Raji (cell line): ENCODE data around the gene AADAC.

Source experiments
- POLR2A ChIP-seq: IDR thresholded peaks from 2 replicates; pipeline ENCODE4 v1.6.1; 2011; ENCODE audit warnings: low read depth, low read length, control low read depth; ENCODE audit not compliant: insufficient read depth

AADAC gene, protein sequence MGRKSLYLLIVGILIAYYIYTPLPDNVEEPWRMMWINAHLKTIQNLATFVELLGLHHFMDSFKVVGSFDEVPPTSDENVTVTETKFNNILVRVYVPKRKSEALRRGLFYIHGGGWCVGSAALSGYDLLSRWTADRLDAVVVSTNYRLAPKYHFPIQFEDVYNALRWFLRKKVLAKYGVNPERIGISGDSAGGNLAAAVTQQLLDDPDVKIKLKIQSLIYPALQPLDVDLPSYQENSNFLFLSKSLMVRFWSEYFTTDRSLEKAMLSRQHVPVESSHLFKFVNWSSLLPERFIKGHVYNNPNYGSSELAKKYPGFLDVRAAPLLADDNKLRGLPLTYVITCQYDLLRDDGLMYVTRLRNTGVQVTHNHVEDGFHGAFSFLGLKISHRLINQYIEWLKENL

DNA sequence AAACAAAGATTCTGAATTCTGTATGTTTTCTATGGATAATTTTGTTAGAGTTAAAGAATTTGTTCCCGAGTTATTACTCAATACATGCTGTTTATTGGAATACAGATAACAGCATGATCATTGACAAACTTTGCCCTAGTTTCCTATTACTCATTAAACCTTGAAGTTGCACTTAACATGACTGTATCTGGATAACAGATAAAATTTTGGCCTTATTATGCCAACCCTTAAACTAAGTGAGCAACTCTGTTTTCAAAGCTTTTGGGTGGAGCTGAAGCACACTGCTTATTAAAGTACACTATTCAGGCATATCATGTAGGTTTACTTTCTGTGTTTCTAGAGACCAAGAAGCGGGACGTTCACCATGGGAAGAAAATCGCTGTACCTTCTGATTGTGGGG is at the start of gene AADAC:
Gene AADAC, plus strand, starts transcription at position 318 of the 400 bp plus-strand sequence. Its CDS starts 47 bp downstream, at position 365.
- no peak for TF ChIP-seq POLR2A

DNA sequence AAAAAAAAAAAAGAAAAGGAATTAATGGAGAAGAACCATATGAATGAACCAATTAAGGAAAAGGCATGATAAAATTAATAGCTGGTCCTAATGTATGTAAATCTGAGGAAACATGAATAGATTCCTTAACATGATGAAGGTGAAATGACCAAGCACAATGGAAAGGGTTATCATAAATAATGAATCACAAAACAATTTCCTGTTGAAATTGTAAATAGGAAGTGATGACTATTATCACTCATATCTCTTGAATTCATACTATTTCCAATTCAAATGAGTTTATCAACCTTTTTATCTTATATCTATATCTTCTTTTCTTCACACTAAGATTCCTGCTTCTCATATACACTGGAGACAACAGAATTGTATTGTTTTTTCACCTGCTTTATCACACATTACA is 48.2 kb upstream of the AADAC start:
- TF ChIP-seq POLR2A = no peak

DNA sequence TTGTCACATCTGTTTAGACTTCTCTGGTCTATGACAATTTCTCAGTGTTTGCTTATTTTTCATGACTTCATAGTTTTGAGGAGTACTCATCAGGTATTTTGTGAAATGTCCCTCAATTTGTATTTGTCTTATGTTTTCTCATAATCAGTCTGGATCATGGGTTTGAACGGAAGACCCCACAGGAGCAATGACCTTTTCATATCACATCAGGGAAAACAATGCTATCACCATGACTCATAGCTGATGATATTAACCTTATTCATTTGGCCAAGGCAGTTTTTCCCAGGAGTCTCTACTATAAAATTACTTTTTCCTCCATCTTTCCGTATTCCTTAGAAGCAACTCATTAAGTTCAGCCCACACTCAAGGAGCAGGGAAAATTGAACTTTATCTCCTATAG is 47.5 kb upstream of the AADAC start:
- no peak for TF ChIP-seq POLR2A

DNA sequence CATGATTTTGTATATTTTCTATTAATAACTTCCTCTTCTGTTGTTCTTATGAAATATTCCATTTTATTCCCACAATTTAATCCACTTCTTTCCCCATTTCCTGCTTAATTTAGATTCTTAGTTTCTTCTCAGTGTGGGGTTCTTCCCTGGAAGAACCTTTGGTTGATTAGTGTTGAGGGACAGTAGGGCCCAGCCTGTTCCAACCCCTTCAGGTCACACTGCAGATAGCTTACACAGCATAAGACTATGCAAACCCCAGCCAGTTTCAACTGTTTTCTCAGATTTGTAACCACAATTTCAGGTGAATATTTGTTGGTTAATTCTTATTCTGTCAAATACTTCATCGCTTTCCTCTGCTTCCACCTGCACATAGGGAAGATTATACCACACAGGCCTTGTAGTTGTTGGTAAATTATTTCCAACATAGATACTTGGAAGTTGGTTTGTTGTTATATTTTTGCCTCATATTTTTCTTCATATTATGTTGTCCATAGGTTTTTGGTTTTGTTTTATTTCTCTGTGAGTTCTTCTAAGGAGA is 45.5 kb upstream of the AADAC start:
- no peak for TF ChIP-seq POLR2A

DNA sequence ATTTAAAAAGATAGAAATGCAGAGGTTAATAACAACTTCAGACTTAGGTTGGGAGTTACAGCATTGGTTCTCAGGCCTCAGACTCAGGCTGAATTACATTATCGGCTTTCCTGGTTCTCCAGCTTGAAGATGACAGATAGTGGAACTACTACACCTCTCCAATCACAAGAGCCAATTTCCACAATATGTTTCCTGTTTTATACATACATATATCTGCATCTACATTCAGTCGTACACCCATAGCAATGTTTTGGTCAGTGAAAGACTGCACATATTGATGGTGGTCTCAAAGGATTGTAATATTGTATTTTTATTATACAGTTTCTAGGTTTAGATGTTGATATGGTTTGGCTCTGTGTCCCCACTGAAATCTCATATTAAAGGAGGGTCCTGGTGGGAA is 44.7 kb upstream of the AADAC start:
- no peak for TF ChIP-seq POLR2A

DNA sequence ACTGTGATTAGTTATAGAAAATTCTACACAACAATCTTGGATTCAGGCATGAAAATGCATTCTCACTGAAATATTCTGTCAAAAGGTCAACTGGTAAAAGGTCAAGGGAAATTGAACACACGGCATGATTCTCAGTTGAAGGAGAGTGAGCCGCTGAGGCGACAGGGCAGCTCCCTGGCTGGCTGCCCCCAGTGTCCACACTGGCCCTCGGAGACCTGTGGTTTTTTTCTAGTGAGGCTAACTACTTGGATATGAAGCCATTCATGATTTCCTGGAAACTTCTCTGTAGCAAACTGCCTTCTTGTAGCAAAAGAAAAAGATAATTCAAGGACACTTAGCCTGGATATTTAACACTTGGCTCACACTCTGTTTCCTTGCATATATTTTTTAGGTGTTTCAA is 43.0 kb upstream of the AADAC start:
- no peak for TF ChIP-seq POLR2A

DNA sequence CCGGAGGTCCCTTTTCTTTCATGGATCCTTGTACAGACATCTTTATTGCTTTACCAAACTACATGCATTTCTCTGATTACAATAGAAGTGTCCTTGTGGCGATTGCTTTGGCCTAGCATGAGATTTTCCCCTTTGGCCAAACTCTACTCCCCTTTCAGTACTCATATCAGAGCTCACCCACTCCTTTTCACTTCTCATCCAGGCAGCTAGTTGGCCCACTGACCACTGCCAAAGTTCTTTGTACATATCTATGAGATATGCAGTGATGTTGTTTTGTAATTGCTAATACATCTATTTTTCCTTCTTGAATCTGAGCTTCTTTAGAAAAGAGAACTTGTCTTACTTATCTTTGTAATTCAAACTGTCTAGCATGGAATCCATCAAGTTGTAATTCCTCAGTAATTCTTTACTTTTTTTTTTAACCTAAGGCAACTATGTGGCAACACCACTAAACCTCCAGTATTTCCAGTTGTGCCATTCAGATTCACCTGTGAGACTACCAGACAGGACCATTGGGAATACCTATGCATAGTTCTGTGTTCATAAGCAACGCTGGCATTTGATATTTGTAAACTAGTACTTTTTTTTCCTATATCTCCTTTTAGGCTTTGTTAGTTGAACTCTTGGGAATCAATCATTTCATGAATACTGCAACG is 41.0 kb upstream of the AADAC start:
- TF ChIP-seq POLR2A = no peak

DNA sequence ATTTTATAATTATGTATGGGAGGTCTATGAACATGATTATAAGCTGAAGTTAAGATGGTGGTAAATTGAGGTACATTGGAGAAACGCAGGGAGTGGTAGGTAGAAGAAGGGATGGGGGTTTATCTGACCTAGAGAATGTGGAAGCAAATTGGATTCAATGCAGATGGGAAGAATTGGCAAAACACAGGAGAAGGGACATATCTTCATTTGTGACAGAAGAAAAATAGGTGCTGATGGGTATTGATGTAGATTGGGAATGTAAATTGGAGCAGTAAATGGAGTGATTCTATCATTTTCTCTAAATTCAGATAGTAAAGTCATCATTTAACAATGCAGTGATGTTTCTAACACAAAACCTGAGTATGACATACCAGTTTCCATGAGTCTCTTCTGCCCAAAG is 39.7 kb upstream of the AADAC start:
- TF ChIP-seq POLR2A = no peak

DNA sequence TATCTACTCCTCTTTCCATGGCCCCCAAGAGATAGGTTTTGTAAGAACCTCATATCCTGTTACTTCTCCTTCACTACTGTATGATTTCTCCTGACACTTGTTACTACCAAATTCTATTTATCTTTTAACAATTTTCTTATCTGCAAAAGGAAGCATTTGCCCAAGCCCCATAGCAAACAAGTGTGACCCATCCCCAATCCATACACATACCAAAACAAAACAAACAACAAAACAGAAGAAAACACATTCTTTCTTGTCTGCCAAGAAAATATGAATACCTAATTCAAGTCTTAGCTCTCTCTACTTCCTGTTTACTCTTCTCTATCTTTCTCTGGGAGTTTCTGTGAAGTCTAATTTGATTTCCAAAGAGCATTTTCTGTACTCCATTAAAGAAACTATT is 39.0 kb upstream of the AADAC start:
- no peak for TF ChIP-seq POLR2A

DNA sequence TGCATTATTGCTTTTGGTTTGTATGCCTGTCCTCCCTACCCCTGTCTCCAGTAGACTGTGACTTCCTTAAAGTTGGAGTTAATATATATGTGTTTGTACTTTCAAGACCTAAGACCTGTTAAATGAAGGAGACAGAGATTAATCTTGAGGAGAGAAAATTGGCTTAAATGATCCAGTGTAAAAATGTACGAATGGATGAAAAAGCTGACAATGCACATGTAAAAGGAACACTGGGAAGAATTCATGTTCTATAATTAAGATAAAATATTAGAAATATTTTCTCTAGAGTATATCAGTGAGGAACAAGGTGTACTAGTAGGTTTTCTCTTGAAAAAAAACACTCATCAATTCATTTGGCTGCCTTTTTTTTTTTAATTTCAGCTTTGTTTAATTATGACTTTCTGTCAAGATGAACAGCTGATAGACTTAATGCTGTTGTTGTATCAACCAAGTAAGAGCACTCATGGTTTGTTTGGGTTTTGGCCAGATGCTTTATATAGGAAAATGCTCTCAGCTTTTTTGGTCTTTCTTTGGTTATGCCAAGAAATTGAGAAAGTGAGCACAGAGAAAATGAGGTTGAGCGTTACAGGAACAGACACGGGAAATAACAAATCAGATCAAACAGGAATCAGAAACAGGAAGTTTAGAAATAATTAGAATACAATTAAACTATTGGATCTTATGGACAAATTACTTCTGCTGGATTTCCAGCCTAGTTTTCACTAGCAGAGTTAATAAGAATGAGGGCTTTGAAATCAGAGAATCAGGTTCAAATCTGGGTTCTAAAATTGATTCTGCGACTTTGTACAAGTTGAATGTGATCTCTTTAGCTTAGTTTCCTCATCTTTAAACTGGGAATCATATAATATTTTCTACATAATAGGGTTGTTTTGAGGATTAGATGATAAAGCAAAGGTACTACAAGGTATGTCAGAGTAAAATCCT is 38.3 kb upstream of the AADAC start:
- no peak for TF ChIP-seq POLR2A

DNA sequence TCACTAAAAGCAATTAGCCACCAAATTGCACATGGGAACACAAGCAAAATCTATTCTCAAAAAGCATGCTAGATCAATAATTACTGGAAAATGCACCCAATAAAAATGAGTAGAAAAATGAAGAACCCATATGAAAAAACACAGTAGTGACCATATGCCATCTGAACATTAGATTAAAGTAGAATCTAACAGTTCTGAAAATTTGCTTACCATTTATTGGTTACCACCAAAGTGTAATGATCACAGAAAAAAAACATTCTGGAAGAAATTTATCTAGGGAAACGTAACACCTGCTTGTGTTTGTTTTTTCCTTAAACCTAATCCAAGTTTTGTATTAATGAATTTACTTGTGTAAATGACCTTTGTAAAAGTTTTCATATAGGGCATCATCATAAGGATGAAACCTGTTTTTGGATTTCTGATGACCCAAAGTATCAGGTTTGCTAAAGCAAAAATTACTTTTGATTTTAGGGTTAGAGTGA is 37.6 kb upstream of the AADAC start:
- no peak for TF ChIP-seq POLR2A

DNA sequence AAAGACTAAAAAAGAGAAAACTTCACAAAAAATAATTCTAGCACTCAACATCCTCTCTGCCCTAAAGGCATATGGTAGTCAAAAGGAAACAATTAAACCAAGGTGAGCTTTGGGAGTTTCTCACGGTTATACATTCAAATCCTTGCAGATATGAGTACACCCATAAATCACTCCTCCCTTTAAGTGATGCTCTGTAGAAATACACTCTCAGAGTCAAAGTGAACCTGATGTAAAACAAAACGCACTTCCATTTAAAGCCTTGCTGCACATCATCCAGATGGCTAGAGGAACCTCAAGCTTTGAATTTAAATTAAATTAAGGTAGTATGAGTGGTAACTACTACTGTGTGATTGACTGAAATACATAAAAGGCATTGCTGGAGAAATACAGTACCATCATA is 36.0 kb upstream of the AADAC start:
- TF ChIP-seq POLR2A = no peak

DNA sequence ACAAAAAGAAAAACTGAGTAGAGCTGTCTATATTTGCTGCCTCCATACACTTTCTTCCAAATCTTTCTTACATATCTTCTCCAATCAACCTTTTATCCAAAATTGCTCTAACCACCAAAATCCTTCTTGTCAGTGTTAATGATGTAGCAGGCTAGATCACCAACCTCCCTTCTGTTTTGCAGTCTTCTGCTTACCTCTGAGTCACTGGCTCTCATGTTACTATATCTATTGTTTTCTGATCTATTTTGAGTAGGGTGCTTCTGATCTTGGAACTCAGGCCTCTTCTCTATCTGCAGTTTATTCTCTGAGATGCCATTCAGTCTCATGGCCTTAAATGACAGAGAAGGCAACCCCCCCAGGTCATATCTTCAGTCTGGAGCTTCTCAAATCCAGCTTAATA is 26.3 kb upstream of the AADAC start:
- TF ChIP-seq POLR2A = no peak

DNA sequence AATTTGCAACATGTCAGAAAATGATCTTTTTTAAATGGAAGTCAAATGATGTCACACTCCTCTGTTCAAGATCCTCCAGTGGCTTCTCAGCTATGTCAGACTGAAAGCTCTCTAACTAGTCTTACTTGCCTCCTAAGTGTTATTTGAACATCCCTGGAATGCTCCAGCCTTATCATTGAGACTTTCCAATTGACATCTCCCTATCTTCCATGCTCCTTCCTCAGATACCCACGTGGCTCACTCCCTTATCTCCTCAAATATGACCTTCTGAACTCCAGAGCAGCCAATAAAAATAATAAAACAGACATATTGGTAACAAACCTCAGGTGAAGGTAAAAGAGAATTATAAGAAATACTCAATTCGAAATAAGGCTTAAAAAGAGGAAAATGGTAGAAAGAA is 25.5 kb upstream of the AADAC start:
- TF ChIP-seq POLR2A = no peak

DNA sequence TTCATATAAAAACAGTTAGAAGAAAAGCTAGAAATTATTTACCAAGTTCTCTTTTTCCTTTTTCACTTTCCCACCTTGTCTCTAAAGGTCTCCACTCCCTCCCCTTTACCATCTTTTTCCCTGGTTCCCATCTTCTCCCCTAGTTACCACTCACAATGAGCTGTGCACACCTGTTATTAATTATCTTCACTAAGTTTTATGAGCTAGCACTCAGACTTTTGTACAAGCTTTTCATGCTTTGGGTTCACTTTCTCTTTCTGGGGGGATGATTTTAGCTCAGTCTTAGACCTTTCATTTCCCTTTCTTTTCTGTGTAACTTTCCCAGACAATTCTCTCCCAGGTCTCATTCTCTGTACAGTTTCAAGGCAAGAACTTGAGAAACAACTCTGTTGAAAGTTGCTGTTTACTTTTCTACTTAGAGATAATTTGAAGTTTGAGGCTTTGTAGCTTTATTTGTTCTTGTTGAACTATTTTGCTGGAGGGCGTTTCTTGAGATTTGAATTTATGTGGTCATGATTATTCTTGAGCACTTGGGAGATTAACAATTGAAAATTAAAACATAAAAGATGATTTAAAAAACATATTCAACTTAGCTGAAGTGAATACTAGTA is 24.0 kb upstream of the AADAC start:
- TF ChIP-seq POLR2A = no peak
